Endothelial cell of umbilical vein (primary cell): ENCODE data around the gene FNIP2. TPM values are rescaled to one million over a fixed set of nuclear protein-coding genes. Genes with fewer than 3 reads are reported as not detected.

Source experiments
- BruUV-seq: library from RNA; stranded (reverse); fragments of 400-500 nt; replicated peaks from 2 replicates; lab custom pipeline; 2021; lab: Mats Ljungman, UMichigan
- CTCF ChIA-PET: fragments of 300-600, 350-600 bp; sonication (Branson Sonifier 250); formaldehyde crosslinking; loops from one replicate; lab custom pipeline; 2021; ENCODE audit warnings: antibody characterized with exemption, inconsistent platforms; lab: Charles Lee
- POLR2A ChIA-PET: fragments of 300-600, 350-600 bp; sonication (Branson Sonifier 250); formaldehyde crosslinking; loops from one replicate; lab custom pipeline; 2021; ENCODE audit warnings: antibody characterized with exemption, inconsistent platforms; lab: Charles Lee
- DNase-seq: peaks from one replicate; pipeline ENCODE4 v3.0.0-alpha.2; 2011; ENCODE audit warnings: low read depth, low spot score
- FAIRE-seq: peaks from 2 replicates; lab custom pipeline; 2011; peaks lifted over from hg19 to GRCh38; lab: Jason Lieb, UNC
- H2AFZ ChIP-seq: 2 replicates; pipeline ENCODE4 v1.6.0; 2012; ENCODE audit warnings: low read depth, low read length, control low read depth, inconsistent platforms
- H3K27ac ChIP-seq: 2 replicates; pipeline ENCODE4 v1.5.1; 2011; ENCODE audit warnings: low read depth, mild to moderate bottlenecking, control low read depth, low read length, moderate library complexity; ENCODE audit not compliant: insufficient read depth
- H3K27me3 ChIP-seq, 2 experiments: 2 replicates each; pipeline versions ENCODE4 v1.6.0 to v1.6.1; 2011; ENCODE audit warnings: low read length in 2 of 2, mixed read lengths in 1 of 2; ENCODE audit not compliant: control insufficient read depth in 2 of 2, insufficient read depth in 2 of 2
- H3K36me3 ChIP-seq, 2 experiments: 2 replicates in 1 of 2; 3 replicates in 1 of 2; pipeline ENCODE4 v1.5.1; 2011; ENCODE audit warnings: low read length in 2 of 2, mild to moderate bottlenecking in 1 of 2, moderate library complexity in 1 of 2; ENCODE audit not compliant: control insufficient read depth in 2 of 2, insufficient read depth in 2 of 2; ENCODE audit errors: extremely low read depth in 1 of 2
- H3K4me1 ChIP-seq: 3 replicates; pipeline ENCODE4 v1.5.1; 2011; ENCODE audit warnings: mild to moderate bottlenecking, low read length; ENCODE audit not compliant: control insufficient read depth, insufficient read depth; ENCODE audit errors: extremely low read depth
- H3K4me2 ChIP-seq: 2 replicates; pipeline ENCODE4 v1.6.1; 2011; ENCODE audit warnings: low read length, control low read depth, mixed read lengths; ENCODE audit not compliant: insufficient read depth
- H3K4me3 ChIP-seq, 3 experiments: fragments of 200-600 bp in 1 of 3; sonication (generic), shearing (Covaris generic) in 1 of 3; replicated peaks in 1 of 3; 2 replicates each; pipeline ENCODE4 v1.5.1; 2011 to 2016; ENCODE audit warnings: control low read depth in 3 of 3, low read length in 3 of 3, mild to moderate bottlenecking in 2 of 3, inconsistent platforms in 1 of 3, low read depth in 1 of 3, moderate library complexity in 1 of 3; ENCODE audit not compliant: insufficient read depth in 1 of 3
- H3K79me2 ChIP-seq: 2 replicates; pipeline ENCODE4 v1.6.0; 2012; ENCODE audit warnings: low read length, inconsistent platforms; ENCODE audit not compliant: control insufficient read depth, insufficient read depth
- H3K9ac ChIP-seq: replicated peaks from 2 replicates; pipeline ENCODE3; 2011; ENCODE audit warnings: low read length, control low read depth; ENCODE audit not compliant: insufficient read depth; ENCODE audit errors: extremely low read depth
- H3K9me1 ChIP-seq: replicated peaks from 3 replicates; pipeline ENCODE4 v1.6.0; 2011; ENCODE audit warnings: mild to moderate bottlenecking, low read length; ENCODE audit not compliant: control insufficient read depth, insufficient read depth; ENCODE audit errors: extremely low read depth
- H3K9me3 ChIP-seq: replicated peaks from 2 replicates; pipeline ENCODE4 v1.5.1; 2012; ENCODE audit warnings: low read length, inconsistent platforms; ENCODE audit not compliant: control insufficient read depth, insufficient read depth
- H4K20me1 ChIP-seq: replicated peaks from 2 replicates; pipeline ENCODE3; 2011; ENCODE audit warnings: mild to moderate bottlenecking, low read length; ENCODE audit not compliant: control insufficient read depth, insufficient read depth; ENCODE audit errors: extremely low read depth
- CTCF ChIP-seq, 2 donors: IDR thresholded peaks; 1 replicate in 1 of 2; 2 replicates in 1 of 2; pipeline ENCODE4 v1.5.1; 2011; ENCODE audit warnings: low read length in 2 of 2, mild to moderate bottlenecking in 2 of 2, moderate library complexity in 2 of 2, control low read depth in 1 of 2, inconsistent platforms in 1 of 2, low read depth in 1 of 2; ENCODE audit not compliant: insufficient read depth in 1 of 2; ENCODE audit errors: extremely low read depth in 1 of 2
- EZH2 ChIP-seq: IDR thresholded peaks from 2 replicates; pipeline ENCODE4 v1.6.1; 2012; ENCODE audit warnings: borderline replicate concordance, low read depth, mild to moderate bottlenecking, moderate library complexity, low read length, inconsistent platforms; ENCODE audit not compliant: severe bottlenecking
- FOS ChIP-seq: IDR thresholded peaks from 2 replicates; pipeline ENCODE4 v1.6.1; 2011; ENCODE audit warnings: mild to moderate bottlenecking, low read length, moderate library complexity, borderline replicate concordance; ENCODE audit not compliant: insufficient read depth
- GATA2 ChIP-seq: IDR thresholded peaks from 2 replicates; pipeline ENCODE4 v1.7.0; 2011; ENCODE audit warnings: low read depth, mild to moderate bottlenecking, moderate library complexity, mixed read lengths, low read length; ENCODE audit not compliant: insufficient read length, insufficient read depth
- JUN ChIP-seq: IDR thresholded peaks from 2 replicates; pipeline ENCODE4 v1.6.1; 2011; ENCODE audit warnings: borderline replicate concordance, low read depth; ENCODE audit not compliant: insufficient read length, insufficient read depth
- MAX ChIP-seq: IDR thresholded peaks from 2 replicates; pipeline ENCODE4 v1.6.1; 2011; ENCODE audit not compliant: insufficient read depth, insufficient read length
- MYC ChIP-seq: IDR thresholded peaks from one replicate; pipeline ENCODE4 v1.6.1; 2011; ENCODE audit warnings: mild to moderate bottlenecking, low read depth, low read length
- POLR2A ChIP-seq: IDR thresholded peaks from 2 replicates; pipeline ENCODE4 v1.6.1; 2012; ENCODE audit warnings: low read depth, mild to moderate bottlenecking, control low read depth, low read length
- POLR2AphosphoS5 ChIP-seq: IDR thresholded peaks from 2 replicates; pipeline ENCODE4 v1.6.1; 2012; ENCODE audit warnings: low read depth, mild to moderate bottlenecking, control low read depth, low read length, moderate library complexity; ENCODE audit not compliant: insufficient read depth
- dilution Hi-C: fragments of 300-500 bp; cut with MboI; formaldehyde crosslinking; loops from one replicate; pipeline ENCODE4 v1.15.0; 2019; ENCODE audit warnings: low sequenced_read_pairs; ENCODE audit not compliant: extremely low pct_ligation_motif_present
- intact Hi-C: fragments of 100-400 bp; cut with micrococcal nuclease; formaldehyde crosslinking; loops from one replicate; pipeline ENCODE4 v1.10.0; 2022
- polyA plus RNA-seq, 4 experiments: library from polyadenylated mRNA; depleted of rRNA in 3 of 4; stranded (reverse) in 3 of 4; unstranded in 1 of 4; fragments of >200 nt; gene quantifications; 2 replicates each; pipeline versions ENCODE4 v1.2.1 to v1.2.3, GENCODE V29; 2011 to 2012; ENCODE audit warnings: missing spikeins in 1 of 4
- total RNA-seq: library from RNA; stranded (reverse); gene quantifications from 2 replicates; pipeline ENCODE4 v1.2.3, GENCODE V29; 2021

FNIP2 gene
- total and polyA plus RNA-seq, 2 donors (not counting 3 experiments of a cell fraction or from before 2014, with no cell fraction given) = 4.5 to 14.4 TPM

GRCh38 chr4:158861766-158862165 is 92.9 kb downstream of the FNIP2 start:
- TF ChIP-seq MAX (no peak), JUN (no peak), POLR2AphosphoS5 (no peak), EZH2 (no peak), GATA2 (no peak), POLR2A (no peak), FOS (no peak), CTCF (IDR thresholded peaks at IDR 0.05; ENCODE audit: extremely low read depth in 1 of 2, insufficient read depth in 1 of 2, low read depth in 1 of 2, low read length in 2 of 2) (no peak), MYC (no peak)
- Histone ChIP-seq H3K9me1 (no peaks in the 10 kb centered on the region), H4K20me1 (no peaks in the 10 kb centered on the region), H3K4me3 (no peak overlapping the region), H3K9ac (no peak overlapping the region), H3K79me2 (no peaks in the 10 kb centered on the region), H3K4me1 (no peaks in the 10 kb centered on the region), H3K36me3 (peaks cover 0 to 2% of the 10 kb centered on the region in 2 experiments), H3K4me2 (no peak overlapping the region), H2AFZ (no peak overlapping the region), H3K27ac (no peak overlapping the region), H3K9me3 (no peaks in the 10 kb centered on the region), H3K27me3 (no peaks in the 10 kb centered on the region)
- CTCF ChIA-PET = interaction anchor here (1.0 to 2.2 kb wide), 4 partner anchors 10 to 342 kb away, joined by 3 to 6 read pairs (median 4); no protein-coding TSS in a partner anchor
- DNase-seq = no peak
- dilution Hi-C loops = no loop called here
- intact Hi-C loops = no loop called here
- no TSS peak for BruUV-seq
- FAIRE-seq = no peak
- POLR2A ChIA-PET = no interaction called here
